Keratinocyte (primary cell): Measurements from ENCODE around the gene ZNF335. TPM values are rescaled to one million over a fixed set of nuclear protein-coding genes. Genes with fewer than 3 reads are reported as not detected.

ENCODE experiments used
- DNase-seq: peaks from one replicate; pipeline ENCODE4 v3.0.0-alpha.2; 2011; ENCODE audit warnings: low read depth, missing footprints, low spot score
- FAIRE-seq: peaks from 2 replicates; lab custom pipeline; 2011; peaks lifted over from hg19 to GRCh38; lab: Jason Lieb, UNC
- H2AFZ ChIP-seq: 2 replicates; pipeline ENCODE4 v1.6.0; 2012; ENCODE audit warnings: low read length, control low read depth, inconsistent platforms; ENCODE audit not compliant: control insufficient read depth
- H3K27ac ChIP-seq: 2 replicates; pipeline ENCODE4 v1.5.1; 2011; ENCODE audit warnings: low read length; ENCODE audit not compliant: control insufficient read depth, insufficient read depth
- H3K27me3 ChIP-seq: 3 replicates; pipeline ENCODE4 v1.6.0; 2011; ENCODE audit warnings: low read length; ENCODE audit not compliant: control insufficient read depth, insufficient read depth; ENCODE audit errors: extremely low read depth
- H3K36me3 ChIP-seq, 2 experiments: 2 replicates in 1 of 2; 3 replicates in 1 of 2; pipeline ENCODE4 v1.5.1; 2011; ENCODE audit warnings: low read length in 2 of 2, mild to moderate bottlenecking in 1 of 2; ENCODE audit not compliant: control insufficient read depth in 2 of 2, insufficient read depth in 2 of 2; ENCODE audit errors: extremely low read depth in 1 of 2
- H3K4me1 ChIP-seq: 3 replicates; pipeline ENCODE4 v1.5.1; 2011; ENCODE audit warnings: low read length; ENCODE audit not compliant: control insufficient read depth, insufficient read depth; ENCODE audit errors: extremely low read depth
- H3K4me2 ChIP-seq: 3 replicates; pipeline ENCODE4 v1.6.0; 2011; ENCODE audit warnings: low read depth, low read length; ENCODE audit not compliant: control insufficient read depth, insufficient read depth; ENCODE audit errors: extremely low read depth
- H3K4me3 ChIP-seq, 3 experiments: fragments of 200-600 bp in 1 of 3; sonication (generic) in 1 of 3; 2 replicates in 2 of 3; 3 replicates in 1 of 3; pipeline ENCODE4 v1.5.1; 2011 to 2016; ENCODE audit warnings: low read length in 3 of 3, mild to moderate bottlenecking in 3 of 3, control low read depth in 2 of 3, inconsistent platforms in 1 of 3, low read depth in 1 of 3, mixed read lengths in 1 of 3, mixed run types in 1 of 3, moderate library complexity in 1 of 3; ENCODE audit not compliant: control insufficient read depth in 2 of 3, insufficient read depth in 2 of 3; ENCODE audit errors: extremely low read depth in 1 of 3
- H3K79me2 ChIP-seq: 2 replicates; pipeline ENCODE4 v1.6.0; 2012; ENCODE audit warnings: low read length; ENCODE audit not compliant: control insufficient read depth, insufficient read depth
- H3K9ac ChIP-seq: 3 replicates; pipeline ENCODE4 v1.6.0; 2011; ENCODE audit warnings: low read length; ENCODE audit not compliant: control insufficient read depth, insufficient read depth; ENCODE audit errors: extremely low read depth
- H3K9me1 ChIP-seq: 3 replicates; pipeline ENCODE4 v1.6.0; 2011; ENCODE audit warnings: low read length; ENCODE audit not compliant: control insufficient read depth, insufficient read depth; ENCODE audit errors: extremely low read depth
- H3K9me3 ChIP-seq: 2 replicates; pipeline ENCODE4 v1.5.1; 2012; ENCODE audit warnings: low read depth, low read length; ENCODE audit not compliant: control insufficient read depth
- H4K20me1 ChIP-seq: 3 replicates; pipeline ENCODE4 v1.6.0; 2011; ENCODE audit warnings: low read length; ENCODE audit not compliant: control insufficient read depth, insufficient read depth; ENCODE audit errors: extremely low read depth
- CTCF ChIP-seq, 3 experiments: IDR thresholded peaks in 1 of 3; conservative IDR thresholded peaks in 1 of 3; optimal IDR thresholded peaks in 1 of 3; 2 replicates in 2 of 3; 3 replicates in 1 of 3; pipeline versions ENCODE3 to v1.5.1; 2011; ENCODE audit warnings: low read length in 3 of 3, mild to moderate bottlenecking in 3 of 3, moderate library complexity in 2 of 3, control low read depth in 1 of 3, inconsistent platforms in 1 of 3; ENCODE audit not compliant: insufficient read depth in 2 of 3; ENCODE audit errors: extremely low read depth in 1 of 3
- EZH2 ChIP-seq: IDR thresholded peaks from one replicate; pipeline ENCODE4 v1.6.1; 2012; ENCODE audit warnings: inconsistent platforms, mild to moderate bottlenecking, low read length, moderate library complexity
- dilution Hi-C: fragments of 300-500 bp; cut with MboI; formaldehyde crosslinking; loops from one replicate; pipeline ENCODE4 v1.7.0; 2020; ENCODE audit warnings: low sequenced_read_pairs; ENCODE audit not compliant: extremely low pct_ligation_motif_present
- polyA plus RNA-seq, 5 experiments: library from polyadenylated mRNA; depleted of rRNA in 3 of 5; stranded (reverse) in 3 of 5; stranded (forward) in 1 of 5; unstranded in 1 of 5; fragments of >200 nt; gene quantifications; 1 replicate in 1 of 5; 2 replicates in 3 of 5; 3 replicates in 1 of 5; pipeline versions ENCODE4 v1.2.1 to v1.2.3, GENCODE V29; 2011 to 2012; ENCODE audit warnings: missing spikeins in 2 of 5, low read depth in 1 of 5, low replicate concordance in 1 of 5

The ZNF335 gene
- polyA plus RNA-seq, 1 donor (not counting 4 experiments of a cell fraction or from before 2014, with no cell fraction given) = 5.8 TPM

GRCh38 chr20:45940053-45940452 lies 31.9 kb downstream of the ZNF335 start:
- Histone ChIP-seq H3K4me3 (no peak overlapping the region), H3K9me1 (no peaks in the 10 kb centered on the region), H3K27me3 (no peaks in the 10 kb centered on the region), H3K9ac (no peak overlapping the region), H3K79me2 (peaks cover 21% of the 10 kb centered on the region), H3K9me3 (no peaks in the 10 kb centered on the region), H4K20me1 (no peaks in the 10 kb centered on the region), H3K36me3 (peaks cover 30 to 45% of the 10 kb centered on the region in 2 experiments), H3K27ac (no peak overlapping the region), H3K4me2 (no peak overlapping the region), H3K4me1 (peaks cover 22% of the 10 kb centered on the region), H2AFZ (no peak overlapping the region)
- DNase-seq (no peak), FAIRE-seq (no peak)
- TF ChIP-seq EZH2 (no peak), CTCF (optimal IDR thresholded peaks at IDR 0.05 in 1 of 3, IDR thresholded peaks at IDR 0.05 in 1 of 3, conservative IDR thresholded peaks at IDR 0.05 in 1 of 3; ENCODE audit: extremely low read depth in 1 of 3, insufficient read depth in 2 of 3, low read length in 3 of 3) (no peak)
- dilution Hi-C loops = no loop called here

GRCh38 chr20:45938727-45939438 lies 33.1 kb downstream of the ZNF335 start:
- H3K9me3 ChIP-seq = no peaks in the 10 kb centered on the region
- no peaks in the 10 kb centered on the region for H3K9me1 ChIP-seq
- DNase-seq = no peak
- no peak overlapping the region for H2AFZ ChIP-seq
- H3K27me3 ChIP-seq = no peaks in the 10 kb centered on the region
- no peak overlapping the region for H3K4me2 ChIP-seq
- peaks cover 12% of the 10 kb centered on the region for H3K4me1 ChIP-seq
- no peak overlapping the region for H3K9ac ChIP-seq
- H3K79me2 ChIP-seq = peaks cover 26% of the 10 kb centered on the region
- H3K4me3 ChIP-seq = no peak overlapping the region
- dilution Hi-C loops = no loop called here
- no peak overlapping the region for H3K27ac ChIP-seq
- TF ChIP-seq EZH2 = no peak
- no peaks in the 10 kb centered on the region for H4K20me1 ChIP-seq
- peaks cover 27 to 41% of the 10 kb centered on the region in 2 experiments for H3K36me3 ChIP-seq
- FAIRE-seq = no peak
